Fibroblast of lung (primary cell): ENCODE data around the gene SIAH3.

Experiments used
- CTCF ChIP-seq, 2 donors: IDR thresholded peaks in 1 of 2; conservative IDR thresholded peaks in 1 of 2; 1 replicate in 1 of 2; 2 replicates in 1 of 2; pipeline ENCODE4 v1.5.1; 2011 to 2012; ENCODE audit warnings: low read length in 2 of 2, control low read depth in 1 of 2, inconsistent platforms in 1 of 2, low read depth in 1 of 2, mild to moderate bottlenecking in 1 of 2
- EZH2 ChIP-seq: IDR thresholded peaks from 2 replicates; pipeline ENCODE4 v1.5.1; 2012; ENCODE audit warnings: low read length, control low read depth, mild to moderate bottlenecking; ENCODE audit errors: missing control alignments

- TF ChIP-seq CTCF (conservative IDR thresholded peaks at IDR 0.05 in 1 of 2, IDR thresholded peaks at IDR 0.05 in 1 of 2; ENCODE audit: low read depth in 1 of 2, low read length in 2 of 2): no peak
- TF ChIP-seq EZH2: no peak
These were observed 106.6 kb downstream of the SIAH3 start for GRCh38 chr13:45744979-45745378.
